IMR-90 (cell line): Measurements from ENCODE around the gene PRR18. TPM values are rescaled to one million over a fixed set of nuclear protein-coding genes. Genes with fewer than 3 reads are reported as not detected.
"Not testable (repeated sequence)": the region's sequence is repeated elsewhere in the genome, so short reads cannot be mapped to it uniquely, and the experiment has no call there.

Experiments used
- ATAC-seq: fragments of 200-7000 bp; cut with Tn5 transposase; 2 replicates; pipeline ENCODE4 v1.9.1; 2020; ENCODE audit warnings: low read depth, mild to moderate bottlenecking, moderate library complexity
- BruUV-seq: library from RNA; stranded (reverse); fragments of 400-500 nt; replicated peaks from 2 replicates; lab custom pipeline; 2021; lab: Mats Ljungman, UMichigan
- CTCF ChIA-PET: fragments of 300-600 bp; formaldehyde crosslinking; extraction: SDS; loops from one replicate; lab custom pipeline; 2021; ENCODE audit warnings: antibody characterized with exemption; lab: Yijun Ruan, JAX
- POLR2A ChIA-PET: fragments of 300-600 bp; sonication (Branson Sonifier 250); formaldehyde crosslinking; loops from one replicate; lab custom pipeline; 2022; ENCODE audit warnings: antibody characterized with exemption; ENCODE audit not compliant: unreplicated experiment; lab: Charles Lee
- DNase-seq: peaks from one replicate; pipeline ENCODE4 v3.0.0; 2013
- H2AFZ ChIP-seq: replicated peaks from 2 replicates; pipeline ENCODE3; 2013; ENCODE audit warnings: low read length, mild to moderate bottlenecking; ENCODE audit not compliant: poor library complexity
- H2AK5ac ChIP-seq: 2 replicates; pipeline ENCODE4 v1.6.1; 2013; ENCODE audit warnings: low read depth, low read length, inconsistent platforms
- H2AK9ac ChIP-seq: replicated peaks from 2 replicates; pipeline ENCODE3; 2013; ENCODE audit warnings: mild to moderate bottlenecking, low read depth, low read length, moderate library complexity; ENCODE audit not compliant: poor library complexity
- H2BK120ac ChIP-seq: 2 replicates; pipeline ENCODE4 v1.6.1; 2013; ENCODE audit warnings: low read depth, low read length, inconsistent platforms
- H2BK15ac ChIP-seq: 3 replicates; pipeline ENCODE4 v1.6.1; 2013; ENCODE audit warnings: low read depth, low read length, inconsistent platforms
- H2BK20ac ChIP-seq: 2 replicates; pipeline ENCODE4 v1.6.1; 2013; ENCODE audit warnings: low read depth, mild to moderate bottlenecking, inconsistent platforms, low read length, moderate library complexity
- H2BK5ac ChIP-seq: 2 replicates; pipeline ENCODE4 v1.6.1; 2013; ENCODE audit warnings: mild to moderate bottlenecking, low read depth, low read length, inconsistent platforms; ENCODE audit not compliant: poor library complexity, severe bottlenecking
- H3K14ac ChIP-seq: replicated peaks from 2 replicates; pipeline ENCODE4 v1.6.1; 2013; ENCODE audit warnings: low read depth, low read length, inconsistent platforms
- H3K18ac ChIP-seq: 2 replicates; pipeline ENCODE4 v1.6.1; 2013; ENCODE audit warnings: low read depth, low read length, control low read depth
- H3K23ac ChIP-seq: 2 replicates; pipeline ENCODE4 v1.6.1; 2013; ENCODE audit warnings: low read depth, low read length, inconsistent platforms
- H3K27ac ChIP-seq: 2 replicates; pipeline ENCODE4 v1.5.1; 2013; ENCODE audit warnings: mild to moderate bottlenecking, control low read depth, low read length; ENCODE audit not compliant: insufficient read depth
- H3K27me3 ChIP-seq: 2 replicates; pipeline ENCODE4 v1.6.1; 2013; ENCODE audit warnings: low read length; ENCODE audit not compliant: control insufficient read depth, insufficient read depth
- H3K36me3 ChIP-seq: 2 replicates; pipeline ENCODE4 v1.6.1; 2013; ENCODE audit warnings: low read length, mixed read lengths; ENCODE audit not compliant: control insufficient read depth, insufficient read depth
- H3K4ac ChIP-seq: 2 replicates; pipeline ENCODE4 v1.6.1; 2013; ENCODE audit warnings: low read depth, low read length, inconsistent platforms
- H3K4me1 ChIP-seq: 2 replicates; pipeline ENCODE4 v1.6.1; 2013; ENCODE audit warnings: low read length, mixed read lengths; ENCODE audit not compliant: control insufficient read depth, insufficient read depth
- H3K4me2 ChIP-seq: 2 replicates; pipeline ENCODE4 v1.6.1; 2013; ENCODE audit warnings: low read depth, mild to moderate bottlenecking, control low read depth, low read length, moderate library complexity
- H3K4me3 ChIP-seq: 2 replicates; pipeline ENCODE4 v1.5.1; 2013; ENCODE audit warnings: low read depth, mild to moderate bottlenecking, control low read depth, low read length, moderate library complexity; ENCODE audit not compliant: insufficient read depth
- H3K56ac ChIP-seq: 2 replicates; pipeline ENCODE4 v1.6.1; 2013; ENCODE audit warnings: low read length, inconsistent platforms; ENCODE audit not compliant: insufficient read depth; ENCODE audit errors: extremely low read depth
- H3K79me1 ChIP-seq, 2 experiments: 2 replicates each; pipeline ENCODE4 v1.6.1; 2013; ENCODE audit warnings: low read length in 2 of 2, inconsistent platforms in 1 of 2, low read depth in 1 of 2
- H3K9ac ChIP-seq: 2 replicates; pipeline ENCODE4 v1.6.1; 2013; ENCODE audit warnings: low read depth, low read length, control low read depth
- H3K9me1 ChIP-seq: 2 replicates; pipeline ENCODE4 v1.6.1; 2013; ENCODE audit warnings: low read length, inconsistent platforms; ENCODE audit not compliant: insufficient read depth
- H3K9me3 ChIP-seq: 2 replicates; pipeline ENCODE4 v1.6.1; 2013; ENCODE audit warnings: low read length; ENCODE audit not compliant: control insufficient read depth, insufficient read depth
- H4K20me1 ChIP-seq: 2 replicates; pipeline ENCODE4 v1.6.1; 2013; ENCODE audit warnings: low read length, inconsistent platforms; ENCODE audit not compliant: insufficient read depth
- H4K5ac ChIP-seq: 2 replicates; pipeline ENCODE4 v1.6.1; 2013; ENCODE audit warnings: mild to moderate bottlenecking, low read depth, low read length, control low read depth
- H4K8ac ChIP-seq, 2 experiments: 2 replicates each; pipeline ENCODE4 v1.6.1; 2013; ENCODE audit warnings: low read depth in 2 of 2, low read length in 2 of 2, control low read depth in 1 of 2, inconsistent platforms in 1 of 2
- H4K91ac ChIP-seq: 2 replicates; pipeline ENCODE4 v1.6.1; 2013; ENCODE audit warnings: low read depth, low read length, inconsistent platforms; ENCODE audit not compliant: insufficient read depth
- WGBS, 2 experiments: methylation state at CpG; one replicate each; pipeline versions ENCODE4 v1.1.5 to v1.1.7; 2013; ENCODE audit warnings: missing lambda C conversion rate in 2 of 2; ENCODE audit not compliant: insufficient read length in 1 of 2; ENCODE audit errors: extremely low coverage in 2 of 2; 5-methylcytosine and 5-hydroxymethylcytosine counted together
- dilution Hi-C: fragments of 300-500 bp; cut with HindIII; formaldehyde crosslinking; loops from one replicate; pipeline ENCODE4 v1.14.3; 2018; ENCODE audit warnings: low sequenced_read_pairs; ENCODE audit not compliant: unreplicated experiment
- in situ Hi-C: fragments of 300-500 bp; cut with MboI; formaldehyde crosslinking; loops from 3 replicates; pipeline ENCODE4 v1.14.3; 2019; ENCODE audit warnings: low sequenced_read_pairs, inconsistent platforms, mixed read lengths
- intact Hi-C: fragments of 100-400 bp; cut with micrococcal nuclease; formaldehyde crosslinking; loops from 2 replicates; pipeline ENCODE4 v1.10.0; 2022
- polyA plus RNA-seq, 3 experiments: library from polyadenylated mRNA; depleted of rRNA; stranded (reverse); fragments of >200 nt; gene quantifications; 2 replicates each; pipeline ENCODE4 v1.2.3, GENCODE V29; 2012; ENCODE audit warnings: low replicate concordance in 1 of 3
- total RNA-seq: library from RNA; depleted of rRNA; stranded (reverse); fragments of >200 nt; gene quantifications from 2 replicates; pipeline ENCODE4 v1.2.3, GENCODE V29; 2012

Gene PRR18
- total and polyA plus RNA-seq, 2 of the 4 experiments (the other 2 are of a cell fraction), result not detected

- CTCF ChIA-PET, result not testable (repeated sequence)
Measured at GRCh38 chr6:166344921-166345320, 36.7 kb upstream of the PRR18 start.

More at GRCh38 chr6:166344921-166345320, 36.7 kb upstream of the PRR18 start:
- H2BK120ac ChIP-seq, H3K36me3 ChIP-seq, H2AK9ac ChIP-seq, H2BK15ac ChIP-seq, in situ Hi-C loops, H3K14ac ChIP-seq, H4K91ac ChIP-seq, H2AFZ ChIP-seq, H3K4me1 ChIP-seq, H3K27ac ChIP-seq, dilution Hi-C loops, H4K8ac ChIP-seq, H3K56ac ChIP-seq, H3K4ac ChIP-seq, H3K23ac ChIP-seq, H3K4me3 ChIP-seq, H3K9ac ChIP-seq, DNase-seq, BruUV-seq, intact Hi-C loops, H2BK20ac ChIP-seq, H3K18ac ChIP-seq, ATAC-seq, H3K4me2 ChIP-seq, H4K5ac ChIP-seq, H2AK5ac ChIP-seq, H3K27me3 ChIP-seq, H3K9me1 ChIP-seq, H3K9me3 ChIP-seq, H2BK5ac ChIP-seq: not testable (repeated sequence)
- H4K20me1 ChIP-seq, result peaks cover 12% of the 10 kb centered on the region; the same call in 1 of the 2 replicates
- H3K79me1 ChIP-seq, result peaks cover 4 to 25% of the 10 kb centered on the region in 2 experiments; a peak in 3 of 4 replicates
- POLR2A ChIA-PET, result interaction anchor here (0.6 kb wide), 1 partner anchor 62 kb away, joined by 3 read pairs; no protein-coding TSS in a partner anchor
- WGBS, 2 experiments, result 70% methylated on average over 2 of the region's 2 CpGs; no CpG with 5 or more reads in 1 of the 2 experiments
